Skin of body (tissue), 2 donors: ENCODE measurements around the gene SETBP1. TPM values are rescaled to one million over a fixed set of nuclear protein-coding genes. Genes with fewer than 3 reads are reported as not detected.
"Not testable (repeated sequence)": the region's sequence is repeated elsewhere in the genome, so short reads cannot be mapped to it uniquely, and the experiment has no call there.

Experiments used
- DNase-seq: peaks from one replicate; lab custom pipeline; 2025; lab: John Stamatoyannopoulos, UW
- total RNA-seq: library from RNA; depleted of rRNA; stranded (reverse); fragments of >200 nt; gene quantifications from one replicate; pipeline ENCODE4 v1.2.3, GENCODE V29; 2014

SETBP1 gene
- total RNA-seq, 1 donor from 2014 or later: 24.1 TPM

DNA sequence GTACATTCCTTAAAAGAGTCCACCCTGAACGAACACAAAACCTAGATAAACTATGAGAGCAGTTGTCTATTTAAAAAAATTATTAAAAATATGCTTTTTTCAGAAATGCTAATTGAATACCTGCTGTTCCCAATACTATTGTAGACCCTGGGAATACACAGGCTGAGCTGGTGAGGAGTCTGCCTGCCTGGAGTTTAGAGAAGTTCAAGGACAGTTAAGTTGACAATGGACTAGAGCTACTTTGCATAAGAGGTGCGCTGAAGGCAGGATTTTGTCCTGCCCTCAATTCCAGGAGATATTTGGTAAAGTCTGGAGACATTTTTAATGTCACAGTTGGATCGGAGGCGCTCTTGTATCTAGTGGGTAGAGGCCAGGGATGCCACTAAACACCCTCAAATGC is 110.2 kb downstream of the SETBP1 start:
- DNase-seq: no peak

DNA sequence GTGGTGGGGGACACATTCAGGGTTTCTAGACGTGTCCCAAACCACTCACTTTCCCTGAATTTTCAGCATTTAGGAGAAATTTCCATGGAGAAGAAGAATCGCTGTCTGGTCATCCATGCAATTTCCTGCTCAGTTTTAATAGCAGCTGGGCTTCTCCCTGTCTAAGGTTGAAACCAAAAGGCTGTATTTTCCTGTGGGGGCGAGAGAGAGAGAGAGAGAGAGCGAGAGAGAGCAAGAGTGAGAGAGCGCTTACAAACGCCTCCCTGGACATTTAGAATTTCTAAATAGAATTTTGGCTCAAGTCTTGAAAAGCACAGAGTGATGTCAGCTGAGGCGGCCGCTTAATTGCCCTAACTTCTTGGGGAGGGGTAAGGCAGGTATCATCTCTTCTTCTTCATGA is 110.8 kb downstream of the SETBP1 start:
- DNase-seq: no peak

DNA sequence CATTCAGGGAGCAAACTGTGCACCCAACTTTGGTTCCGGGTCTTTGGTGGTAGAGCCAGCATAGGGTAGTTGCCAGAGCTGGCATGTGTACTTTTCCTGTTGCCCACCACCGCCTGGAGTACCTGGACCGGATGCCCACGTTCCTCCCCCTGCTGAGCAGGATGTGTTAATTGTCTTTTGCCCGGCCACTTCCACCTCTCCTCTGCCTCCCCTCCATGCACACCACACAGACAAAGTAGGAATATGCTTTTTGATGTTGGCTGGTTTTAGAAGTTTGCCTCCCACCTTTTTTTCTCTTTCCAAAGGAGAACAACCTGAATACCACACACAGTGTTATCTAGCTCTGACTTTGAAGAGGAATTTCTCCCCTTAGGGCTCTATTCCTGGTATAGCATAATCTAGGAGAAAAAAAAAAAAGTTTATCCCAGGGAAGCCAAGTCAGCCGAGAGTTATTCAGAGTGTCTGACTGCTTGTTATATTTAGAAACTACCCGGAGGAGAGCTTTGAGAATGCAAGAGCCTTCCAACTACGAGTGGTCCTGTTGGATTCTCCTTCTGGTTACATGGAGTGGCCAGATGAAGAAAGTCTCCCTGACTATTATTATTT is 111.9 kb downstream of the SETBP1 start:
- DNase-seq: no peak

DNA sequence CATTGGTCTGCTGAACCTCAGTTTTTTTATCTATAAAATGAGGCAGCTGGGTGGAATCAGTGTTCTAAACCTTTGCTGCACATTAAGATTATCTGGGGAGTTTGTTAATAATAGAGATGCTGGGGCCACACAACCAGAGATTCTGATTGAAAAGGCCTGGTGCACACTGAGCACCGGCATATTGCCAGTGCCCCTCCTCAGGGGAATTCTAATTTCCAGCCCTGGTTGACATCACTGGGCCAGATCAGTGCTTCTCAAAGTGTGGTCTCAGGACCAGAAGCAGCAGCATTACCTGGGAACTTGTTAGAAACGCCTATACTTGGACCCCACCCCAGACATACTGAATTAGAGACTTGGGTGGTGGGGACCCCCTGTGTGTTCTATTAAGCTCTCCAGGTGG is 112.5 kb downstream of the SETBP1 start:
- no peak for DNase-seq

DNA sequence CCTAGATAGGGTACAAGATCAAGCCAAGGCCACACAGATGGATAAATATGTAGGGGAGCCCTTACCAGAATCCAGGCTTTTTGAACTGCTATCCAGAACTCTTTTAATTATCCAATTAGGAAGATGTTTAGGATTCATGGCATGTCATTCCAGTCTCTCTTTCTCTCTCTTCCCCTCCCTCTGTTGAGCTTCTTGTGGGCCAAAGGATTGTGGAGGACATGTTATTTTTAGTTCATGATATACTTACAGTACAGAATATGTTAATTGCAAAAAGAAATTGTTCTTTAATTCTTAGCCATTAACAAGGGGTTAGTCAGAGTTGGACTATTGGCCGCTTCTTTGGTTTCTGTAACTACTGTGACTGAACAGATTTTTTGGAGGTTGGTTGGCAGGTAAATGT is 113.0 kb downstream of the SETBP1 start:
- no peak for DNase-seq

DNA sequence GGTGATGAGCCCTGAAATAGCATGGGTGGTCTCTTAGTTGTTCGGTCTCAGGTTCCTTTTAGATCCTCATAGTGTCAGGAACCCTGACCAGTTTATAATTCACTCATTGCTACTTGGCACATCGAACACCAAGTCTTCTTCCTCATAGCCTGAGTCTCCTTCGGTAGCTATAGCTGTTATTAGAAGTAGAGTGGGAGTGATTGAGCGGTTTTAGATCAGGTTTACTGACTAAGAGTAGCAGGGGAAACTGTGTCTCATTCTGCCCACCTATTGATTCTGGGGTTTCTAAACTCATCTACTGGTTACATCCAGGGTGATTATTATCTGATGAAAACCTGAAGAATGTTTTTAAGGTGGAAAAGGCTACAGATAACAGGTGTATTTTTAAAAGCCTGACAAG is 114.6 kb downstream of the SETBP1 start:
- DNase-seq: no peak

DNA sequence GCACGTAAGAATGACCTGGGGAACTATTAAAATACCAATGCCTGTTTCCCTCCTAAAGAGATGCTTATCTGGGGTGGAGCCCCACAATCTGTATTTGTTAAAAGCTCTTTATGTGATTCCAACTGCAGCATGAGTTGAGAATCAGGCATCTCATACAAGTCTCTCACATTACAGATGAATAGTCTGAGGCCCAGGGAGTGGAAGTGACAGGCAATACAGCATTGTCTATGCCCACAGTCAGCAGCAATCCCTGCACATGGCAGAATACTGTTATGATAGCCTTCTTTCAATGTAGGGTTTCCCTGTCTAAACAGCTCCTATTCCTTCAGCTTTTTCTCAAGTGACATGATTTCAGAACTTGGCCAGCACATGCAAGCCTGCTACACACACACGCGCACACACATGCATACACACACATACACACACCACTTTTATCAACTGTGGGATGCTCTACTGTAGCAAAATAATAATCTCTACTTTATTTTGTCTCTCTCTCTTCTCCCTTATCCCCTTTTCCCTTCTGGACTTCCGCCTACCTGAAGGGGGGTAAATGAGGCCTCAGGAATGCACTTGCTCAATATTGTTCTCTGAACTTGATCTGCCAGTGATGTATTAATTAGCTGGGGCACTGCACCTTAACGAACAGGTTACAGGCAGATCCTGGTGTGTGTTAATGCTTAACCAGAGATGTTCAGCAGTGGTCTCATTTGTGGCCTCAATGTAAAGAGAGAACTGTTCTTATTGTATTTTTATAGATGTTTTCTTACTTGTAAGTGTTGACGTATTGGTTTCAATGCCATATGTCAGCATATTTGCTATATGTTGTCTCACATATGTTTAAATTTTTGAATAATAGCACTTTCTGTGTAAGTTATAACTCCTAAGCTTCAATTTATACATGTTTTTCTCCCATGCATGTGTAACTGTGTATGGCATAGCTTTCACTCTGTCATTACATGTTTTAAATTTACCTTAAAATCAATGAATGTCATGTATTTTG is 116.0 kb downstream of the SETBP1 start:
- no peak for DNase-seq

DNA sequence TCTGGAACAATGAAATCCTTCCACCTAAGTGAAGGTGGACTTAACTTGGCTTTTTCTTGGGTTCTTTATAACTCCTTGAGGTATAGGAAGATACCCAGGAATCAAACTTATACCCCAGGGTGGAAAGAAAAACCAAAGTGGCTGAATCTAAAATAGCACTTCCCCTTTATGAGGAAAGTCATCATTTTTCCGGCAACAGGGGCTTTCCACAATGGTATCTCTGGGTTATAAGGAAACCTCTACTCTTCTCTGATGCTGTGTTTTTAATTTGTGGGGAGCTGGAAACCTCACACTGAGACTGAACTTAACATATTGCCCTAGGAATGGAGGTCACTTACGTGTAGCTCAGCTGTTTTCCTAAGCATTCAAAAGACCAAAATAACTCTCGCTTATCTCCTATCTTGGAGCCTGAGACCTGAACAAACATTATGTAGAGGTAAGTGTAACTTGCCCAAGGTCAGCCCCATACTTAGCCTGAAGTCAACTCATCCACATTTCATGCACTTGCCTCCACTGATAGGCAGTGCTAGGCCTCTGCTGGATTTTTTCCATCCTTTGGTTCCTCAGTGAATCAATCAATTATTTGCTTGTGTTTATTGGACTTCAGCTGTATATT is 117.9 kb downstream of the SETBP1 start:
- no peak for DNase-seq

DNA sequence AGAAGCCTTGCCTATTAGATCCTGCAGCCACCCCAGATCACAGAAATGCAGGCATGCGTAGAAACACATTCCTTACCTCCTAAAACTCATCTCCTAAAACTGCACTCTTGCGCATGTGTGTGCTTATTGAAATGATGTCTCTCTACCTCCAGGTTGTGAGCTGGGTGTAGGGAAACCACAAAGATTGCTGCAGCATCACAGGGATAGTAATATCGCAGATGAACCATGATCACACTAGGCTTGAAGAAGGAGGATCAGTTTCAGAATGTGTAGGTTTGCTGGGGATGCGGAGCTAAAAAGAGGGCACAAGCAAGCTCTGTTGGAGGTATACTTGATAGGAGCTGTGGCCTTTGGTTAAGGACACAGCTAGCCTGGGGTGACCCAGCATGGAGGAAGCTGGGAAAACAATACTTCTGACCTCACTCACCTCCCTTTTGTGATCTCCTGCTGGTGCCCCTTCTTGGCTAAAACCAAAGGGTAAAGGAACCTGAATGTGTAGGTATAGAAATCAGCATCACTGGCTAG is 118.8 kb downstream of the SETBP1 start:
- no peak for DNase-seq

DNA sequence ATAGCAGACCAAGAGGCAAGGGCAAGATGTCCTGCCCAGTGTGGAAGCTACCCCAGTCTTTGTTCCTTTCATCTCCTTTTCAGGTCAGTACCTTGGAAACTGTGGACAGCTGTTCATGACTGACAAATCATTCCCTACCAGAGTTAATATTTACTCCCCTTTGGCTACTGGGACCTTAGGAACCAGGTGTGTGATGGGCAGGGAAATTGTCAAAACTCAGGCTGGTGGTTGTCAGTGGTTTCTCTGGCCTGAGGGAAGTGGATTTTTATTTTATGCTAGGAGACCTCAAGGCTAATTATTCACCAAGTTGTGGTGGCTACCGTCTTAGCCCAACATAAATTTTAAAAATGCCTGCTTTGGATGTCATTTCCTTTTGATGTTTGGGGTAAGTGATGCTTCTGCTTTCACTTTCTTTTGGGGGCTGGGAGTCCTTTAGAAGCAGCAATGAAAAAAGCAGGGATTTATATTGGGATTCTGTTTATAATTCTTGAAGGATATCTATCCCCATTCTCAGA is 119.3 kb downstream of the SETBP1 start:
- DNase-seq: no peak

DNA sequence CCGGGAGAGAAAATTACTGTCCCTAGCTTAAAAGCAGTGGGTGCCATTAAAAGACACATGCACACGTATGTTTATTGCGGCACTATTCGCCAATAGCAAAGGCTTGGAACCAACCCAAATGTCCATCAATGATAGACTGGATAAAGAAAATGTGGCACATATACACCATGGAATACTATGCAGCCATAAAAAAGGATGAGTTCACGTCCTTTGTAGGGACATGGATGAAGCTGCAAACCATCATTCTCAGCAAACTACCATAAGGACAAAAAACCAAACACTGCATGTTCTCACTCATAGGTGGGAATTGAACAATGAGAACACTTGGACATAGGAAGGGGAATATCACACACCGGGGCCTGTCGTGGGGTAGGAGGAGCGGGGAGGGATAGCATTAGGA is 120.1 kb downstream of the SETBP1 start:
- not testable (repeated sequence) for DNase-seq

DNA sequence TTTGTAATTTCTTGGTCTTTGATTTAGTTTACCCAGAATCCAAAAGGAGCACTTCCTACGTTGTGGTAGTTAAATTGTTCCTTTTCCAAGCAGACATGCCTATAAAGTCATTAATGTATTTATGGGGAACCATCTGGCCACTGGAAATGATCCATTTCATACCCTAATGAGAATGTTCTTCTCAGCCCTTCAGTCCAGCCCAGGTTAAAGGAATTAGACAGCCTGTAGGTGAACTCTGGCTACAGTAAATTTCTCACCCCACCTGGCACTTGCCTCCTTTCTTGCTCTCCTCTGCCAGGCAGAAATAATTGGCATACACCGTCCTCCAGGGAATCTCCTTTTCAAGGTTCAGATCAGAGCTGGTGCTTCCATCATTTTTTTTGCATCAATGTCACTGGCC is 121.1 kb downstream of the SETBP1 start:
- no peak for DNase-seq

DNA sequence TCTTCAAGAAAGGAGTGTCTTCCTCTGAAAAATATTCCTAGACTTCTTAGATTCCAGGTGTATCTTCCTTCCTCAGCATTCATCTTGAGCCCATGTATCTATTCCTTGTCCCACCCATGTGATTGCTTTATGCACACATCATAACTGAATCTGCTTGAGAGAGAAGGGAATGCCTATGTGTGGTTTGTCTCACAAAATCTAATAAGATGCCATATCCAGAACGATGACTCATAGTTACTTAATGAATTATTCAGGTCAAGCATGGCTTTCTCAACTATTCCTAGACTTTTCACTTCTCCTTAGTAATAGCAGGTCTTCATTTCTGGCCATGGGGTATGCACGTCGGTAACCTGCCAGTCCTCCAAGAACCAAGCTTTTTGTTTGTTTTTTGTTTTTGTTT is 121.8 kb downstream of the SETBP1 start:
- no peak for DNase-seq

DNA sequence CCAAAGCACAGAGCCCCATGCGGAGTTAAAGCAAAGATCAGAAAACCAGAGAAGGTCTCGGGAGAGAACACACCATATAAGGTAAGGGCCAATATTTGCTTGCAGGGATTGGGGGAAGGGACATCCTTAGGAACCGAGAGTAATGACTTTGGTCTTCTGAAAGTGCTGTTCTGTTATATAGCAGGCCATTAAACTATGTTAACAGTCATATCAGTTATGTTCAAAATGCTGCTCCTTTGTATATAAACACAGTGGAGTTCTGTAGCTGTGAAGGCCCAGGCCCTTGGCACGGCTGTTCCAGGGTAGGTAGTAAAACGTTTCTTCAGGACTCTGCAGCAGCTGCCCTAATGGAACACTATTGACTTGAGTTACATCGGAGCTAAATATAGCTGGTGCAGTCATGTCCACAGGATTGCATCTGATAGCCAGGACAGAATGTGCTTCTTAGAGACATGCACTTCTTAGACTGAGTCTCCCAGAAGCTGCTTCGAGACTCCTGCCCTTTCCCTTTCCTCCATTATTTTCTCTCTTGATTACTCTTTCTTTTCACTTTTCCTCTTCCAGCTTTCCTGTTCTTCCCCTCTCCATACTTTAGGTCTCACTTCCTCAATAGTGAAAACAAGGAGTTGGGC is 122.4 kb downstream of the SETBP1 start:
- peak; percentile 9 for DNase-seq

DNA sequence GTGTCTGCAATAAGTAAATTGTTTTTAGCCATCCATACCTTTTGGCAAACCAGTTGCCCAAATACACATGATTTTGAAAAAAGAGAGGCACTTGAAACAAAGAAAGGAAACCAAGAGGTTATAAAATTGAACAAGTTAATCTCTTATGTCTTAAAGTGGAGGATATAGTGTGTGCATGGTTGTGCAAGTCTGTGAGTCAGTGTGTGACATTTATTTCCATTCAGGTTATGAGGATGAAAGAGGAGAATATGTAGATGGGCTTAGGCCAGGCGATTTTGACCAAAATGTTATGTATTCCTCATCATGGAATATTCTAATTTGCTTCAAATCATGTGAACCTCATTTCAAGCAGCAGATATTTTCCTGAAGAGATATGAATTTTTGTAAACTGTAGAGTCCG is 123.3 kb downstream of the SETBP1 start:
- no peak for DNase-seq

DNA sequence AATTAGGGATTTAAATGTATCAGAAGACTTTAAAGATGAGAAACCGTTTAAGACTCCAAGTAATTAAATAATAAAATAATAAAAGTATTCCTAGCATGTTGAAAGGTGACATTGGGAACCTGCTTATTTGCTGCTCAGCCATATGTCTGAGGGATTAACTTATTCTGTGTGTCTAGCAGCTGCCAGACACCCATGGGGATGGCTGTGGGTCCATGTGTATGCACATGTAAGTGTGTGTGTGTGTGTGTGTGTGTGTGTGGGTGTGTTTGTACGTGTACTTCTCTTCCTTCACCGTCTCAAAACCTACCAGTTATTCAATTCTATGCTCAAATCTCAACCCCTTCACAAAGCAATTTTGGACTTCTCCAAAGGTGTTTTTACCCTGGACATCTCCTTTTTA is 124.5 kb downstream of the SETBP1 start:
- DNase-seq: no peak

DNA sequence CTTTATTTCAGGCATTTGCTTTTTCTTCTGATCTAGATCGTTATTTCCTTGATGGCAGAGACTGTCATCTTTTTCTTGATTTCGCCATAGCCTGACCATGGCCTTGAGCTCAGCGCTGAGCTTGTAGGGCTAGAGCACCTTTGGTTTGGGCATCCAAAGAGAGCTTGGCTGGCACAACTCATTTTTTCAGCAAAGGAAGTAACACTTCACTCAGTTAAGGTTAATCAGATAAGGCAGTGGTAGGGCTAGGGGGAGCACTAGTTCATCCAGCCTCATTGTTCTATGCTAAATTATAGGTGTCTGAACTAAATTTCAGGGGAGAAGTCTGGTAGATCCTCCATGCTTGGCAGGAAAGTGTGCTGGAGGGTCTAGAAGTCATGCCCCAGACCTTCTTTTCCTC is 125.0 kb downstream of the SETBP1 start:
- DNase-seq: no peak

DNA sequence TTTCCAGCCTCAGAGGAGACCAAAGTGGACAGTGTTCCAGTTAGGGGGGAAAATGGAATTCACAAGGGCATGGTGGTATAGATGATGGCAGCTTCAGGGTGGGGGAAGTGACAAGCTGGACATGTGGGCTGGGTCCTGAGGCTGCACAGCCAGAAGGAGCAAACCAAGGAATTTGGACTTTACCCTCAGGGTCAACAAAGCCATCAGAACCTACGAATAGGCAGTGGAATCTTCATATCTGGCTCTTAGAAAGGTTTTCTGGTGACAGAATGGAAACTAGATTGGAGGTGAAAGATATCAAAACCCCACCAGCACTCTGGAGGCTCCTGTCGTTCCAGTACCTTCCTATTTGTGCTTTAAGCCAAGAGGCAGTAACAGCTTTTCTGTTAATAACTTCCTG is 127.1 kb downstream of the SETBP1 start:
- no peak for DNase-seq

DNA sequence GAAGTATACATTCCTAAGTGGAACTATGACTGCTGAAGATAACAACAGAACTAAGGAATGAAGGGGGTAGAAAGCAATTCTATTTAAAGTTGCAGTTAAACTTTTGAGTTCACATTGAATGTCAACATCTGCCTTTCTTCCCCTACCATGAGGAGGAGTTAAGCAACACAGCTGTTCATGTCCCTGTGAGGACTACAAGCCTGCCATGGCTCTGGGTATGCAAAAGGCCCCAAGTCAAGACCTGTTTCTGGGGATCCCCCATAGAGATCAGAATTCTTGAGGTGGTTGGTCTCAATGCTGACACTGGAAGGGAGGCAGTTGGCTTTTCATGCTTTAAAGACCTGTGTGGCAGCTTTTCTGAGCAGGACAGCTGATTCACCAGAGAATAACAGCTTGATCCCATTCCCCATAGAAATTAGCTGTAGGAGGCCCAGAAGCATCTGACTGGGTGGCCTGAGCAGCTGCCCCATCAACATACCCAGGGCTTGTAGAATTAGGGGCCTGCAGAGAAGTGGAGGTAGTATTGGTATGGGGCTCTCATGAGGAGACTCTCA is 131.0 kb downstream of the SETBP1 start:
- no peak for DNase-seq

DNA sequence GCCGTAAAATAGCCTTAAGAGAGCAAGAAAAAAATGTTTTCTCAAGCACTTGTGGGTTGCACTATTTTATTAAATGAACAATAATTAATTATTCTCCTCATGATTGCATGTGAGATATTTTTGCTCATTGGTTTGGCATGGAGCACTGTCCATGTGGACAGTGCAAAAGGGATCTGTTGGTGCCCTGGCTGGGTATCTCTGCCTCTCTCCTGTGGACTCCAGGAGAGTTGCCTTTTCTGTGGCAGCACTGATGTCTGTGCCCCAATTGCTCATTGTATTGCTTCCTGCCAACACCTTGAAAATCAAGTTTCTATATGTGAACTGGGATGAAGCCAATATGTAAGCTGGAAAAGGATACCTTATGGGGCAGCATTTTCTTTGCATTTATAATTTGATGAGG is 131.7 kb downstream of the SETBP1 start:
- no peak for DNase-seq

DNA sequence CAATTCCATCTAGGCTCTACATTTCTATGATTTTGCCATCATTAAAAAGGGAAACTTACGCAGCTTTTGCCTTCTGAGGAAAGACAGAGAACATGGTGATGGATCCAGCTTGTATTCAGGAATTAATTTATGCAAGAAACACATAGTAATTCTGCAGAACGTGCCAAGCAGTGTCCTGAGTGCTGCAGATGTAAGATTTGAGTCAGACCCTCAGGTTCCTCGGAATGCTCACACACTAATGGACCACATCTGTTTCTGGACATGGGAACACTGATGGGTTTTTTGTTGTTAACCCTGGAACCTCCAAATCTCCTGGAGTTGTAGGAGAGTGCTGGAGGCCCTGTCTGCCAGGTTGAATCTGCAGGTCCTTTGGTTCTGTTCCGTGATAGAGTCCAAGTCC is 132.9 kb downstream of the SETBP1 start:
- no peak for DNase-seq
